HG03442 (cell line): ENCODE measurements around the gene KIZ.

Experiments
- ATAC-seq: cut with Tn5 transposase; IDR thresholded peaks from one replicate; pipeline ENCODE4 v1.9.1; 2021; ENCODE audit warnings: mild to moderate bottlenecking, moderate library complexity; ENCODE audit not compliant: unreplicated experiment

The KIZ gene

DNA sequence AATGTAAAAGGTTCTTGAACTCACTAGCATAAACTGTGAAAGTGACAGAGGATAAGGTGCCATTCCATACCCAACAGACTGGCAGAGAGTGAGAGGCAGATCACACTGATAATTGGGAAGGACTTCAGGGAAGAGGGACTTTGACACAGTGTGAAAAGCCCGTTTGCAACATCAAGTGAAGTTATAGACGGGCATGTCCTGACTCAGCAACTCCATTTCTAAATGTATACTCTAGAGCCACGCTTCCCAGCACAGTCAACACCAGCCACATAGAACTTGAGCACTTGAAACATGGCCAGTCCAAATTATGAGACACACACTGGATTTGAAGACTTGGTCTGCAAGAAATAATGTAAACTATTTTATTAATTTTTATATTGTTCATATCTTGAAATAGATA, 131.3 kb downstream of the KIZ start:
- no peak for ATAC-seq

DNA sequence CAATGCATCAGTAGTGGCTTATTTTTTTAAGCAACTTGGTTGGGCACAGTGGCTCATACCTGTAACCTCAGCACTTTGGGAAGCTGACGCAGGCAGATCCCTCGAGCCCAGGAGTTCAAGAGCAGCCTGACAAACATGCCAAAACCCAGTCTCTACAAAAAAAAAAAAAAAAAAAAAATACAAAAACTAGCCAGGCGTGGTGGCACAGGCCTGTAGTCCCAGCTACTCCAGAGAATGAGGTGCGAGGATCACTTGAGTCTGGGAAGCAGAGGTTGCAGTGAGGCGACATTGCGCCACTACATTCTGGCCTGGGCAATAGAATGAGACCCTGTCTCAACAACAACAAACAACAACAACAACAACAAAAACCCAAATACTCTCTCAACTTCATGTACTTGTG, 132.5 kb downstream of the KIZ start:
- ATAC-seq: no peak

DNA sequence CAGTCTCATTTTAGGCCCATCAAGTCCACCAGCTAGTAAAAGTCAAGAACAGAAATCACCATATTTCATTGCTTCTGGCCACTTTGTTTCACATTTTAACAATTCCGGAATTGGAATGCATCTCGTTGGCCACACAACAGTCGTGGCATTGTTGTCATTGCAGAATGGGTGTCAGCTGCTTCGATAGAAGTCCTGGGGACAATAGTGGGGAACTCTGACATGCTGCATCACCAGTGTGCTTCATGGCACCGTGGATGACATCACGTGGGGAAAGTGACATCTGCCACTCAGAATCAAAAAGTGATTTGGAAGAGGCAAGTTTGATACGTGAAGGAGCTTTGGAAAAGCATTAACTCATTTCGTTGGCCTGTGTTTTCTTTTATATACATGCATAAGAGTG, 133.5 kb downstream of the KIZ start:
- no peak for ATAC-seq

DNA sequence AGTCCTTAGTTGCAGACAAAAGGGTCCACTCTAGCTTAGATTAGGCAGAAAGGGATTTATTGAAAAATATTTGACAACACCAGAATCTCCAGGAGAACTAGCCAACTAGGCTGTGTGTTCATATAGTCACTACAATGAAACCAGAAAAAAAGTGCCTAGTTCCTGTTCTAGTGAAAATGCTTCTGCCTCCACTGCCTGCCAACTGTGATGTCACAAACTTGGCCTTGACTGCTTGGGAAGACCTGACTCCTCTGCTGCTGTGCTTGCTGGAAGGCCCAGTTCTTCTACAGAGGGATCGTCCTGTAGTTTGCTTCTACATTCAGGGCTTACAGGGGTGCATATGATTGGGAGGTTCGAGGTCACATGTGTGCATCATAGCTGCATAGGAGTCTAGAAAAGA, 136.9 kb downstream of the KIZ start:
- ATAC-seq: no peak

DNA sequence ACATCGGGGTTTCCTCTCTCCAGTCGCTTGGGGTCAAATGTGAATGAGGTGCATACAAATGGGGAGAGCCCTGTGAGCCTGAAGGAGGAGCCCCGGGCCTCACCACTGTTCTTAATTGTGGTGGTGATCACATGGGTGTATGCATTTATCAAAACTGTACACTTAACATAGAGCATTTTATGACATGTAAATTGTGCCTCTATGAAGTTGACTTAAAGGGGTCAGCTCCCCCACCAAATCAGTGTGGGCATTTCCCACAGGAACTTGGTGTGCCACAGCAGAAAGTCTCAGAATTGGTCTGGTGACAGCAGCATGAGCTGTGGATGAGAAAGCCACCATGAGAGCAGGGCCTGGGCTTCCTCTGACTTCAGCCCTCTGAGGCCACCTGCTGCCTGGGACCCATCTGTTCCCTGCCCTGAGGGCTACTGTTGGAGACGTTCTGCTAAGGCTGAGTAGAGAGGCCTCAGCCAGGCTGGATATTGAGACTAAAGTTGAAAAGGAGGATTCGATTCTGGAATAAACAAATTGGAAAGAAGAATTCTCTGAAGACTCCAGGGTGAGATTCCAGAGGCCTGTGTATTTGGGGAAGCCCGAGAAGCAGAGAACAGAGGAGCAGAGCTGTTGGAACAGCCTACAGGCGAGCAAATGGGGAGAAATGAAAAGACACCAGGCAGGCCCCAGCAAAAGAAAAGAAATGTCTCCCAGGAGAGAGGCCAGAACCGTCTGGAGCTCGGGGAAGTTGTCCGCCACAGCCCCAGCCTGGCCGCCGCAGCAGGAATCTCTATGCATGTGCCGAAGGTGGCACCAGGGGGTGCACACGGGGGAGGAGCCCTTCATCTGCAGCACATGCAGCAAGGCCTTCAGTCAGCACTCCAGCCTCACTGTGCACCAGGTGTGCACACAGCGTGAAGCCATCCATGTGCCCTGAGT, 139.6 kb downstream of the KIZ start:
- no peak for ATAC-seq

DNA sequence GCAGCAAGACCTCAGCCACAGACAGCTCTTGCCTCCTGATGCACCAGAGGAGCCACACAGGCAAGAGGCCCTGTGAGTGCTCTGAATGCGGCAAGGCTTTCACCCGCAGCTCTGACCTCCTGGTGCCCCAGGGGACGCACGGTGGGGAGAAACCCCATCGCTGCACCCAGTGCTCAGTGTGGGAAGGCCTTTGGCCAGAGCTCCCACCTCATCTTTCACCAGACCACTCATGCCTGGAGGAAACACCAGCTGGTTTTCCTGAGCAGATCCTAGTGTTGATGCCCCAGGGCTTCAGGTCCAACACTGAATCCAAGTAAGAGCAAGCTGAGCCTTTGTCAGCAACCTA, 140.3 kb downstream of the KIZ start:
- no peak for ATAC-seq

DNA sequence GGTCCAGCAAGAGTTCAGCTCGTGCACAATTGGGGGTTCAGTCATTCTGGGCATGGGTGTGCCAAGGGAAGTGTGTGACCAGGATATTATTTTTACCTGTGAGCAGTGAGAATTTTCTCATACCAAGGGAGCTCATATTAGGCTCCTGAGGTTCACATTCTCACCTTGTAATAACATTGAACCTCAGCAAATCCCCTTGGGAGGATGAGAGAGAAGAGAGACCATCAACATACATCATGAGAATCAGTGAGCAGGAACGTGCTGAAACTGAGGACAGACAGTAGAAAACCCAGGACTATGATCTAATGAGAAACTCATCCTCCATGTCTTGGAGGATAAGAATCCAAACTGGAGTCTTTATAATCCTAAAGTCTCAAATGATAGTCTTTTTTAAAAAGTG, 143.9 kb downstream of the KIZ start:
- no peak for ATAC-seq

DNA sequence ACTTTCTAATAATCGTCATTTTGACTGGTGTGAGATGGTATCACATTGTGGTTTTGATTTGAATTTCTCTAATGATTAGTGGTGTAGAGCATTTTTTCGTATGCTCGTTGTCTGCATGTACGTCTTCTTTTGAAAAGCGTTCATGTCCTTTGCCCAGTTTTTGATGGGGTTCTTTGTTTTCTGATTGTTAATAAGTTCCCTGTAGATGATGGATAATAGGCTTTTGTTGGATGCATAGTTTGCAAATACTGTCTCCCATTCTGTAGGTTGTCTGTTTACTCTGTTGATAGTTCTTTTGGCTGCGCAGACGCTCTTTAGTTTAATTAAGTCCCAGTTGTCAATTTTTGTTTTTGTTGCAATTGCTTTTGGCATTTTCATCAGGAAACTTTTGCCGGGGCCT, 144.9 kb downstream of the KIZ start:
- ATAC-seq: no peak

DNA sequence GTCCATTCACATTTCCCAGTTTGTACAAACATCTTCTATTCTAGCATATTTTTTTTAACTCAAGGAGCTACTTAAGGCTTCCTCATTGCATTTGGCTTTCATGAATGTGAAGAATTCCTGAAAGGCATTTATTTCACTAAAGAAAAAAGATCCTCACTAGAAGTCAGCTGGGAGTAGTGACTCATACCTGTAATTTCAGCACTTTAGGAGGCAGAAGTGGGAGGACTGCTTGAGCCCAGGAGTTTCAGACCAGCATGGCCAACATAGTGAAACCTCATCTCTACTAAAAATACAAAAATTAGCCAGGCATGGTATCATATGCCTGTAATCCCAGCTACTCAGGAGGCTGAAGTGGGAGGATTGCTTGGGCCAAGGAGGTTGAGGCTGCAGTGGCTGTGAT, 146.4 kb downstream of the KIZ start:
- ATAC-seq: peak; percentile 54

DNA sequence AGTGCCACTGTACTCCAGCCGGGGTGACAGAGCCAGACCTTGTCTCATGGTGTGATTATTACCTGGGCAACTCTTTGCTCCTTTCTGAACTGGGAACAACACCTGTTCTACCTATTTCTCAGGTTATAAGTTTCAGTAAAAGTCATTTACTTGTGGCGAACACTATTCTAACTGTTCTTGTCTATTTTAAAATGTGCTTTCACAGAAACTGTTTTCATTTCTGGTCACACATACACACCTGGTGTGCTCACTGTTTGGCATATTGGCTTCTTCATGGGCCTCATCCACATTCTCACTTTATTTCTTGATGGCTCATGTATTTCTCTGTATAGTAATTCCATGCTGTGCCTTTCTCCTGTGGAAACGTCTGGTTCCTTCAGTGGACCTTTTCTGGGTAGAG, 146.8 kb downstream of the KIZ start:
- peak; percentile 53 for ATAC-seq

DNA sequence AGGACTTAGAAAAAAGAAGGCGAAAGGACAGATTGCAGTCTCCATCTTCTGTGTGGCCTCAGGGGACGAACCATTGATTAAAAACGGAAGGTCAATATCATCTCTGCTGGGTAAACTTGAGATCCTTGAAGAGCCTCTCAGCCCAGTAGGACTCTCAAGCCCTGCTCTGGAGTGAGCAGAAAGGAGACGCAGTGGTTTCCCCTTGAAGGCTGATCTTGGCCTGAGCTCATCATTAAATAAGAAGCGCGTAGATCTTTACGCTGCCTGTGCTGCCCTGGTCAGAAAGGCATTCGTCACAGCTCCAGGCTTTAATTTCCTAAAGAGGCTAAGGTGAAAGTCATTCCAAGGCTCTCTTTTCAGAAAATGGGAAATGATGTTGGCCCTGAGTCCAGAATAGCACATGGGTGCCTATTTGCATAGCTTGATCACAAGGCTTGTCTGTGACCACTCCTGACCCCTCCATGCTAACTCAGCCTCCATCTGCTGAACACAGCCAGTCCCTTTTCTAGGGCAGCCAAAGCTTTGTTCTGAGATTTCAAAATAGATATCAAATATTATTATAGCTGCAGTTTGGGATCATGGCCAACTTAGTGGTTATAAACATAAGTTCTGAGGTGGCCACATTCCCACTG, 148.0 kb downstream of the KIZ start:
- ATAC-seq: no peak

DNA sequence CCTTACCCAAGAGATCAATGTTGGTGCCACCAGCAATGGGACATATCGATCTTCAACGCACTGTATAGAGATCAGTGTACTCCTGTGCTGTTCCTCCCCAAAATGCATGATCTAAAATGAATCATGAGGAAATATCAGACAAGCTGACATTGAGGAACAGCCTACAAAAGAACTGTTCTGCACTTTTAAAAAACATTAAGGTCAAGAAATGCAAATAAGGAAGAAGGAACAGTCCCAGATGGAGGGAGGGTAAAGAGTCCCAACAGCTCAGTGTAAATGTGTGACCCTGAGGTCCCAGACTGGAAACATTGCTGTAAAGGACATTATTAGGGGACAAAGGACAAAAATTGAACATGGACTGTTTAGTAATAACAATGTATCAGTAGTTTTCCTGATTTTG, 152.9 kb downstream of the KIZ start:
- ATAC-seq: no peak

DNA sequence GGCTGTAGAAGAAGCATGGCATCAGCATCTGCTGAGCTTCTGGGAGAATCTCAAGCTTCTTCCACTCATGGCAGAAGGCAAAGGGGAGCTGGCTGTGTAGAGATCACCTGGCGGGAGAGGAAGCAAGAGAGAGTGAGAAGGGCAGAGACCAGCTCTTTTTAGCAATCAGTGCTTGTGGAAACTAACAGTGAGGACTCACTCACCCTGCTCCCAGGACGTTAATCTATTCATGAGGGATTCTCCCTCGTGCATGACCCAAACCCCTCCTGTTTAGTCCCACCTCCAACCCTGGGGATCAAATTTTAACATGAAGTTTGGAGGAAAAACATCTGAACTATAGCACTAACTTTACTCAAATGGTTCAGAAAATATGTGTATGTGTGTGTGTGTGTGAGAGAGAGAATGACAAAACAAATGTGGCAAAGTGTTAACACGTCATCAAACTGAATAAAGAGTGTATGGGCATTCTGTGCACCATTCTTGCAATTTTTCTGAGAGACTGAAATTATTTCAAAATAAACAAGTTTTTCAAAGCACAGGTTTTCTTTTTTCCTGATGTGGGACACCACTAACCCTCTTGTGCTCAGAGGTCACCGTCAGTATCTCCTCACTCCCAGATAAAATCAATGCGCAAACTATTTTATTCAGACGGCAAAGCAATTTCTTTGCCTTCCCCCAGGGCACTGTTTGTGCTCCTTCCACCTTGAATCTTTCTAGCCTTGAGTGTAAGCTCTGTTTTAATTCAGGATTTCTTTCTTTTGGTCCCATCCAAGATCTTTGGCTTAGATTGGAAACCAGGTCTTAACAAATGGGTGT, 154.0 kb downstream of the KIZ start:
- no peak for ATAC-seq

DNA sequence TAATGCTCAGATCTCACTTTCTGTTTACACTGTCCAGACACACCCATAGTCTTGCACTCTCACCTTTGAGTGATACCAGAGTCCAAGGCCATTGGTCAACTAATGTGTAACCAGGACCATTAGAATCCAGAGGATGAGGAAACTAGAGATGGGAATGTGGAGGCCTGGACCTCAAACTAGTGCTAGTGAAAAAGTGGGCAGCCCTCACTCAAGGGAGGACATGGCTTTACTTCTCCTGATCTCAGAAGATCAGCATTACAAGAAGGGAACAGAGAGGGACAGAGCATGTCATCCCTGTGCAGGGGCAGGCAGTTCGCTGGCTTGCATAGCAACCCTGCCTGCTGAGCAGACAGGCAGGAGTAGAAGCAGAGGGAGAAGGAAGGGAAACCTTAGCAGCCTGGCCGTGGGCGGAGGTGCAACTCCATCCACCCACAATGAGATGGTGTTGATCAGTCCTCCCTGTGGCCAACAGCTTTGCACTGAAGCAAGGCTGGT, 154.7 kb downstream of the KIZ start:
- peak; percentile 59 for ATAC-seq

DNA sequence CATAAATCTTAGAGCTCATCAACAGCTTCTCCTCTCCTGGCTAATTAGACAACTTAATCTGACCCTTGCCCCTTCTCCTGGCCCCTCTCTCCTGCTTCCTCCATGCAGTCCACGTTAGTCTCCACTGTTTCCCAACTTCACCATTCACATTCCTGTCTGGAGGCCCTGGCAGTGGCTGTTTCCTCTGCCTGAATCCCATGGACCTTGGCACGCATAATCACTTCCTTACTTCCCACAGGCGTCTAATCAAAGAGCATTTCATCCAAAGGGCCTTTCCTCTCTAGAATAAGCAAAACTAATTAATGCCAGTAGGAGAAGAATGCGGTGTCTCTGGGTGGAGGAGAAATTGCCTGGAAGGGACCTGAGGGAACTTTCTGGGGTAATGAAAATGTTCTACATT, 160.9 kb downstream of the KIZ start:
- no peak for ATAC-seq

DNA sequence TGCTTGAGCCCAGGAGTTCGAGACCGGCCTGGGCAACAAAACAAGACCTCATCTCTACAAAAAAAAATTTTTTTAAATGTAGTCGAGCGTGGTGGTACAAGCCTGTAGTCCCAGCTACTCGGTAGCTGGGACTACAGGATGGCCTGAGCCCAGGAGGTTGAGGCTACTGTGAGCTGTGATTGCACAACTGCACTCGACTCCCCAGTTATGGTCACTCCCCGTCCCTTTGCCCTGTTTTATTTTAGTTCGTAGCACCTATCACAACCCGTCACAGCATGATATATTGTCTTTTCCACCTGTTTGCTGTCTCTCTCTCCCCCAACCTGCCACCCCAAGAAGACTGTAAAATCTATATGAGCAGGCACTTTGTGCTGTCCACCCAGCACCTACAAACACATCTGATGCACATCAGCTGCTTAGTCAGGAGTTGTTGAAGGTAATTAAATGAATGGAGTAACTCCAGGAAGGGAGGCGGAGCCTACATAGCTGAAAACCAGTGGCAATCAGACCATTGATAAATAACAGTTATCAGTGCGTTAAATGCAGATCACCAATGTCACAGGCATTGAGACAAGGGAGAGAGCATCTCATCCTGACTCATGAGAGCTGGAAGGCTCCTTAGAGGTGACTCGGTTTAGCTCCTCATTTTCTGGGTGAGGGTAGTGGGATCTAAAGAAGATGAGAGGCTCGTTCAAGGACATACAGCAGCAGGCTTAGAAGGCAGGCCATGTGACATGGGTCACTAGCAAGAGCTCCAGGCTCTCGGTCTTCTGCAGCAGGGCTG, 162.9 kb downstream of the KIZ start:
- no peak for ATAC-seq

DNA sequence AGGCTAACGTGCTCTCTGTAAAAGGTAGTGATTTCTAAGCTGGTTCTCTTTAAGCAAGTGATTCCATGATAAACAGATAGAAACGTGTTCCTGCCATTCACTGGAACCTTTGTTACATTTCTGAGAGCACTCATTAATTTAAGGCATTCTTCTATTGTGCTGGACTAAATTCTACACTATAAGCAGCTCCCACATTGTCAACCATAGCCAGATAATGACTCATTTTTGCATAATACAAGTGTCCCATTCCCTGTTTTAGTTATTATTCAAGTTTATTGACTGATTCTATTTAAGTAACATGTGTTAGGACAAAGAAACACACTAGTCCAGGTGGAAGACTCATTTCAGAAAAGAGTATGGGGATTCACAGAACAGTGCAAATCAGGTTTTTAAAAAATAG, 163.8 kb downstream of the KIZ start:
- ATAC-seq: no peak

DNA sequence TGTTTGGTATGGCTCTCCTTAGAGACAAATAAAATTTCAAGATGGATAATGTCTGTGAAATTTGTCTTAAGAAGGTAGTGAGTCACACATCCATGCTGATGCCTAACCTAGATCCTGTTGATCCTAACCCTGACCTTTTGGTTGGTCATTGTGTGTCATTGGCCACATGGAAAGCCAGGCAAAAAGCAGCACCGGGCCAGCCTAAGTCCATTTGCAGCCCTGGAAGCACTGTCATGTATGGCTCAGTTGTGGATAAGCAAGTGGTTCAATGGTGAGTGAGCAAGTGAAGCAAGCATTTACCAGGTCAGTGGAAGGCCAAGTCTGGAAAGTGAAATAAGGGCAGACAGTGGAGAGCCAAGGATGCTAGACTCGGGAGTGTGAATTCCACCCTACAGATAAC, 165.1 kb downstream of the KIZ start:
- ATAC-seq: no peak

DNA sequence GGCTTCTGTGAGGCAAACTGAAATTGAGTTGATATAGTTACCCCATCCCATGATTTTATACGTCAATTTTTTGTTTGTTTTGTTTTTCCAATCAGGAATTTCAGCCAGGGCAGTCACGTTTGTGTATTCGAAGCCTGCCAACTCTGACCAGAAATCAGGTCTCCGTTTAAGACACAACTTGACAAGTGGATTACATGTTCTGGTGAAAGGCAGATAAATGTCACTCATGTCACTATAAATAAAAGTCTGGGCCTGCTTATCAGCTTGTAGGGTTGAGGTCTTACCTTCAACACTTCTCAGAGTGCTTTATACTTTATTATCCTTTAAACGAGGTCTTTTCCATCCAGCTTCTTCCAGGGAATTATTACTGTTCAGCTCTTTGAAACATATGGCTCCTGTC, 168.9 kb downstream of the KIZ start:
- ATAC-seq: no peak
